Activated T-helper 1 cell treated with anti-CD3 and anti-CD28 coated beads, Interleukin-2, amount 50 U/mL, for 16 hours (primary cell): ENCODE data around the gene RAMP3.
A peak's percentile ranks its signal among the peaks of the same experiment; 100 is the strongest.
"Not testable (repeated sequence)": the region's sequence is repeated elsewhere in the genome, so short reads cannot be mapped to it uniquely, and the experiment has no call there.

Source experiments
- DNase-seq, 2 donors: peaks; one replicate each; pipeline ENCODE4 v3.0.0-alpha.2; 2020; ENCODE audit warnings: low read depth in 1 of 2, low spot score in 1 of 2

Gene RAMP3

GRCh38 chr7:45157653-45158401, at the start of gene RAMP3:
TSS of gene RAMP3 (plus strand) at chr7:45157791. CDS start at chr7:45157829, 38 bp downstream.
- DNase-seq, result no peak

GRCh38 chr7:45108863-45109262, 48.7 kb upstream of the RAMP3 start:
- no peak for DNase-seq

- peak; percentile 83 to 90 for DNase-seq
Measured at GRCh38 chr7:45111298-45112223, 46.0 kb upstream of the RAMP3 start, which contains the start of gene TBRG4. TSS of gene TBRG4 (minus strand) at chr7:45111697. CDS start at chr7:45109237, 2,460 bp downstream.

GRCh38 chr7:45112648-45113047, 44.9 kb upstream of the RAMP3 start:
- no peak for DNase-seq

- not testable (repeated sequence) for DNase-seq
Measured at GRCh38 chr7:45114257-45114656, 43.3 kb upstream of the RAMP3 start.

- DNase-seq, result no peak
Measured at GRCh38 chr7:45114926-45115325, 42.7 kb upstream of the RAMP3 start.

GRCh38 chr7:45116048-45116447, 41.5 kb upstream of the RAMP3 start:
- no peak for DNase-seq

- no peak for DNase-seq
Measured at GRCh38 chr7:45117582-45117981, 40.0 kb upstream of the RAMP3 start.

- no peak for DNase-seq
Measured at GRCh38 chr7:45118292-45118691, 39.3 kb upstream of the RAMP3 start.

GRCh38 chr7:45118889-45119331, 38.7 kb upstream of the RAMP3 start:
- DNase-seq, result no peak

GRCh38 chr7:45119550-45119949, 38.0 kb upstream of the RAMP3 start:
- no peak for DNase-seq

- DNase-seq, result no peak
Measured at GRCh38 chr7:45122975-45123860, 34.4 kb upstream of the RAMP3 start.

- DNase-seq, result no peak
Measured at GRCh38 chr7:45123913-45124710, 33.5 kb upstream of the RAMP3 start.

GRCh38 chr7:45125193-45125904, 32.2 kb upstream of the RAMP3 start:
- DNase-seq, result no peak

- no peak for DNase-seq
Measured at GRCh38 chr7:45126201-45126600, 31.4 kb upstream of the RAMP3 start.

- DNase-seq, result no peak
Measured at GRCh38 chr7:45126920-45127319, 30.7 kb upstream of the RAMP3 start.

- no peak for DNase-seq
Measured at GRCh38 chr7:45129181-45129800, 28.3 kb upstream of the RAMP3 start.

GRCh38 chr7:45129906-45130305, 27.7 kb upstream of the RAMP3 start:
- no peak for DNase-seq

- DNase-seq, result no peak
Measured at GRCh38 chr7:45130910-45131309, 26.7 kb upstream of the RAMP3 start.
